SU-DHL-6 (cell line): Measurements from ENCODE around the gene MBTD1.
"Not testable (repeated sequence)": the region's sequence is repeated elsewhere in the genome, so short reads cannot be mapped to it uniquely, and the experiment has no call there.

Experiments used
- EZH2phosphoT487 ChIP-seq: fragments of 200-600 bp; sonication (generic), shearing (Covaris generic); conservative IDR thresholded peaks from 2 replicates; pipeline ENCODE4 v1.6.1; 2018; ENCODE audit warnings: mild to moderate bottlenecking, antibody characterized with exemption, low read length, moderate library complexity, mixed read lengths
- TF ChIP-seq, protein P1 (sequence below): fragments of 200-600 bp; sonication (generic); IDR thresholded peaks from one replicate; pipeline ENCODE4 v1.5.1; 2017; ENCODE audit warnings: antibody characterized with exemption, mild to moderate bottlenecking, low read length, moderate library complexity; ENCODE audit not compliant: insufficient read depth, poor library complexity, severe bottlenecking

DNA sequence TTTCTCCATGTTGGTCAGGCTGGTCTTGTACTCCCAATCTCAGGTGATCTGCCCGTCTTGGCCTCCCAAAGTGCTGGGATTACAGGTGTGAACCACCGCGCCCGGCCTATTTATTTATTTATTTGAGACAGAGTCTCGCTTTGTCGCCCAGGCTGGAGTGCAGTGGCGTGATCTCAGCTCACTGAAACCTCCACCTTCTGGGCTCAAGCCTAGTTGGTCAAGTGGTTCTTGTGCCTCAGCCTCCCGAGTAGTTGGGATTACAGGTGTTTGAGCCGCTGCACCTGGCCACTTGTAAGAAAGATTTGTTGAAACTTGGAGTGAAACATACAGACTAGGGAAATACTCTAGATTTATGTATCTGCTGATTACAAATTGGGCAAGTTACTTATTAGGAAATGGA is 87.8 kb downstream of the MBTD1 start:
- TF ChIP-seq, protein P1, sequence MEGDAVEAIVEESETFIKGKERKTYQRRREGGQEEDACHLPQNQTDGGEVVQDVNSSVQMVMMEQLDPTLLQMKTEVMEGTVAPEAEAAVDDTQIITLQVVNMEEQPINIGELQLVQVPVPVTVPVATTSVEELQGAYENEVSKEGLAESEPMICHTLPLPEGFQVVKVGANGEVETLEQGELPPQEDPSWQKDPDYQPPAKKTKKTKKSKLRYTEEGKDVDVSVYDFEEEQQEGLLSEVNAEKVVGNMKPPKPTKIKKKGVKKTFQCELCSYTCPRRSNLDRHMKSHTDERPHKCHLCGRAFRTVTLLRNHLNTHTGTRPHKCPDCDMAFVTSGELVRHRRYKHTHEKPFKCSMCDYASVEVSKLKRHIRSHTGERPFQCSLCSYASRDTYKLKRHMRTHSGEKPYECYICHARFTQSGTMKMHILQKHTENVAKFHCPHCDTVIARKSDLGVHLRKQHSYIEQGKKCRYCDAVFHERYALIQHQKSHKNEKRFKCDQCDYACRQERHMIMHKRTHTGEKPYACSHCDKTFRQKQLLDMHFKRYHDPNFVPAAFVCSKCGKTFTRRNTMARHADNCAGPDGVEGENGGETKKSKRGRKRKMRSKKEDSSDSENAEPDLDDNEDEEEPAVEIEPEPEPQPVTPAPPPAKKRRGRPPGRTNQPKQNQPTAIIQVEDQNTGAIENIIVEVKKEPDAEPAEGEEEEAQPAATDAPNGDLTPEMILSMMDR = not testable (repeated sequence)
- not testable (repeated sequence) for TF ChIP-seq EZH2phosphoT487
